GM12878 (cell line): ENCODE results near the gene TMEM231. TPM values are rescaled to one million over a fixed set of nuclear protein-coding genes. Genes with fewer than 3 reads are reported as not detected.
"Not testable (repeated sequence)": the region's sequence is repeated elsewhere in the genome, so short reads cannot be mapped to it uniquely, and the experiment has no call there.

Experiments
- ATAC-seq: fragments of 200-7000 bp; cut with Tn5 transposase; 3 replicates; pipeline ENCODE4 v1.9.1; 2020; ENCODE audit warnings: mild to moderate bottlenecking, moderate library complexity
- BruUV-seq: library from RNA; stranded (reverse); fragments of 400-500 nt; replicated peaks from 2 replicates; lab custom pipeline; 2021; lab: Mats Ljungman, UMichigan
- CTCF ChIA-PET: fragments of 300-600 bp; sonication (Branson Sonifier 250); formaldehyde crosslinking; extraction: SDS; loops from one replicate; lab custom pipeline; 2021; ENCODE audit warnings: inconsistent platforms; lab: Yijun Ruan, JAX
- POLR2A ChIA-PET: fragments of 350-600 bp; formaldehyde crosslinking; extraction: SDS; loops from one replicate; lab custom pipeline; 2021; ENCODE audit warnings: inconsistent platforms; lab: Charles Lee
- RAD21 ChIA-PET: fragments of 300-600 bp; sonication (Branson Sonifier 250); formaldehyde crosslinking; loops from one replicate; lab custom pipeline; 2023; ENCODE audit warnings: antibody characterized with exemption; ENCODE audit not compliant: unreplicated experiment; lab: Charles Lee
- SMC1A ChIA-PET: fragments of 300-600 bp; sonication (Branson Sonifier 250); formaldehyde crosslinking; loops from one replicate; lab custom pipeline; 2023; ENCODE audit not compliant: unreplicated experiment, uncharacterized antibody; lab: Charles Lee
- DNase-seq: peaks from one replicate; pipeline ENCODE4 v3.0.0-alpha.2; 2011; ENCODE audit warnings: low read depth, low spot score
- FAIRE-seq: peaks from 3 replicates; lab custom pipeline; 2011; peaks lifted over from hg19 to GRCh38; lab: Jason Lieb, UNC
- H2AFZ ChIP-seq: 2 replicates; pipeline ENCODE4 v1.6.0; 2011; ENCODE audit warnings: low read depth, low read length, control low read depth; ENCODE audit not compliant: control insufficient read depth
- H3K27ac ChIP-seq: 2 replicates; pipeline ENCODE4 v1.5.1; 2011; ENCODE audit warnings: control low read depth; ENCODE audit not compliant: control insufficient read depth, insufficient read depth
- H3K27me3 ChIP-seq, 2 experiments: replicated peaks in 1 of 2; 2 replicates each; pipeline versions ENCODE4 v1.6.0 to v1.6.1; 2011; ENCODE audit warnings: low read length in 1 of 2; ENCODE audit not compliant: control insufficient read depth in 2 of 2, insufficient read depth in 2 of 2
- H3K36me3 ChIP-seq, 2 experiments: 2 replicates each; pipeline ENCODE4 v1.5.1; 2011; ENCODE audit warnings: low read length in 1 of 2; ENCODE audit not compliant: control insufficient read depth in 2 of 2, insufficient read depth in 2 of 2
- H3K4me1 ChIP-seq: 2 replicates; pipeline ENCODE4 v1.6.1; 2011; ENCODE audit warnings: mild to moderate bottlenecking, low read length, moderate library complexity, mixed read lengths; ENCODE audit not compliant: control insufficient read depth, insufficient read depth
- H3K4me2 ChIP-seq: 2 replicates; pipeline ENCODE4 v1.6.0; 2011; ENCODE audit warnings: control low read depth; ENCODE audit not compliant: control insufficient read depth, insufficient read depth
- H3K4me3 ChIP-seq: fragments of 200-600 bp; sonication (generic); 2 replicates; pipeline ENCODE4 v1.5.1; 2016
- H3K79me2 ChIP-seq: 2 replicates; pipeline ENCODE4 v1.6.0; 2011; ENCODE audit warnings: low read length; ENCODE audit not compliant: control insufficient read depth, insufficient read depth
- H3K9ac ChIP-seq: 2 replicates; pipeline ENCODE4 v1.8.0; 2011; ENCODE audit warnings: low read length, control low read depth, mixed read lengths; ENCODE audit not compliant: control insufficient read depth, insufficient read depth
- H3K9me3 ChIP-seq: replicated peaks from 3 replicates; pipeline ENCODE4 v1.5.1; 2011; ENCODE audit warnings: mild to moderate bottlenecking, low read length; ENCODE audit not compliant: control insufficient read depth, insufficient read depth
- H4K20me1 ChIP-seq: 2 replicates; pipeline ENCODE4 v1.6.0; 2011; ENCODE audit not compliant: control insufficient read depth, insufficient read depth
- WGBS: methylation state at CpG from one replicate; pipeline ENCODE4 v1.1.6; 2016; ENCODE audit warnings: low lambda C conversion rate; ENCODE audit not compliant: insufficient replicate concordance, insufficient coverage; ENCODE audit errors: missing lambda C conversion rate; 5-methylcytosine and 5-hydroxymethylcytosine counted together
- in situ Hi-C: fragments of 300-500 bp; cut with MboI; formaldehyde crosslinking; loops from 9 replicates; pipeline ENCODE4 v1.14.3; 2018; ENCODE audit warnings: mixed read lengths
- intact Hi-C: fragments of 100-400 bp; cut with micrococcal nuclease; formaldehyde crosslinking; loops from one replicate; pipeline ENCODE4 v1.14.2; 2022; ENCODE audit not compliant: unreplicated experiment
- polyA plus RNA-seq, 11 experiments: library from polyadenylated mRNA; depleted of rRNA in 4 of 11; unstranded in 6 of 11; stranded (reverse) in 5 of 11; fragments of >200 nt; fragmentation: Nextera tagmentation in 4 of 11; fragmentation: Illumina TruSeq in 1 of 11; extraction: Ambion mirVana in 4 of 11; extraction: Trizol in 1 of 11; gene quantifications; 1 replicate in 1 of 11; 2 replicates in 10 of 11; pipeline versions ENCODE4 v1.2.1 to v1.2.3, GENCODE V29; 2011 to 2016; ENCODE audit warnings: inconsistent platforms in 2 of 11, missing spikeins in 2 of 11, low read depth in 1 of 11
- total RNA-seq, 4 experiments: library from RNA; depleted of rRNA in 3 of 4; stranded (reverse); fragments of >200 nt in 3 of 4; fragmentation: Illumina TruSeq in 1 of 4; extraction: Trizol in 1 of 4; gene quantifications; 2 replicates each; pipeline versions ENCODE4 v1.2.1 to v1.2.3, GENCODE V29; 2013 to 2021

TMEM231 gene
- total and polyA plus RNA-seq, 10 of the 15 experiments (the other 5 are each of a cell fraction or from before 2014, with no cell fraction given): 1.2 to 9.1 (median 5.9) TPM

- BruUV-seq, SMC1A ChIA-PET, intact Hi-C loops, RAD21 ChIA-PET, H3K4me3 ChIP-seq, H4K20me1 ChIP-seq, H3K79me2 ChIP-seq, ATAC-seq, H3K4me1 ChIP-seq, in situ Hi-C loops, H3K36me3 ChIP-seq, POLR2A ChIA-PET, FAIRE-seq, H3K9ac ChIP-seq, H2AFZ ChIP-seq, H3K27me3 ChIP-seq, H3K9me3 ChIP-seq, H3K27ac ChIP-seq, CTCF ChIA-PET, DNase-seq, H3K4me2 ChIP-seq: not testable (repeated sequence)
- WGBS: no CpG with 5 or more reads among the region's 1 CpG
Measured at GRCh38 chr16:75545879-75546278, 10.2 kb downstream of the TMEM231 start.

- BruUV-seq, H4K20me1 ChIP-seq, SMC1A ChIA-PET, H3K27me3 ChIP-seq, H3K27ac ChIP-seq, H3K9ac ChIP-seq, H3K4me2 ChIP-seq, ATAC-seq, RAD21 ChIA-PET, H3K79me2 ChIP-seq, FAIRE-seq, DNase-seq, POLR2A ChIA-PET, H3K4me3 ChIP-seq, H3K36me3 ChIP-seq, H3K4me1 ChIP-seq, intact Hi-C loops, in situ Hi-C loops, H3K9me3 ChIP-seq, H2AFZ ChIP-seq: not testable (repeated sequence)
- 85% methylated on average over 8 of the region's 8 CpGs for WGBS
- CTCF ChIA-PET: interaction anchor here (0.5 to 1.1 kb wide), 2 partner anchors 23 to 77 kb away, joined by 3 to 4 read pairs; no protein-coding TSS in a partner anchor
Measured at GRCh38 chr16:75542462-75542861, 13.6 kb downstream of the TMEM231 start.
